ENCODE data around the gene BEAN1. TPM values are rescaled to one million over a fixed set of nuclear protein-coding genes. Genes with fewer than 3 reads are reported as not detected.

BEAN1 gene
- total RNA-seq, 1 experiment from 2014 or later, result 0.61 TPM

GRCh38 chr16:66484453-66485213 lies 57.5 kb downstream of the BEAN1 start:
- Histone ChIP-seq H3K27me3 (ENCODE audit: insufficient read depth, low read length) (no peaks in the 10 kb centered on the region), H3K9me3 (ENCODE audit: control insufficient read depth in 1 of 2, insufficient read depth in 1 of 2, low read depth in 1 of 2, low read length in 2 of 2) (no peaks in the 10 kb centered on the region), H3K9me2 (ENCODE audit: insufficient read depth) (no peaks in the 10 kb centered on the region), H4K20me1 (ENCODE audit: insufficient read depth) (no peaks in the 10 kb centered on the region), H3K36me3 (ENCODE audit: control insufficient read depth in 1 of 2, insufficient read depth in 2 of 2, low read length in 2 of 2) (no peaks in the 10 kb centered on the region), H3K4me3 (replicated peaks in 1 of 2; ENCODE audit: low read depth in 1 of 2, low read length in 2 of 2) (no peak overlapping the region), H3K9ac (ENCODE audit: low read length) (no peak overlapping the region), H3K4me1 (ENCODE audit: control insufficient read depth in 1 of 2, insufficient read depth in 2 of 2, low read length in 2 of 2) (peaks cover 0 to 9% of the 10 kb centered on the region in 2 experiments; a peak in 2 of 4 replicates), H2AFZ (ENCODE audit: low read depth, low read length, poor library complexity, severe bottlenecking) (no peak overlapping the region), H3K79me2 (ENCODE audit: insufficient read depth, low read length) (no peaks in the 10 kb centered on the region), H3K27ac (ENCODE audit: low read depth, low read length) (no peak overlapping the region), H3K4me2 (ENCODE audit: low read length) (no peak overlapping the region)
- no peak for DNase-seq (ENCODE audit: low read depth, low spot score)
- ChIA-PET CTCF (interaction anchor here (1.0 kb wide), 1 partner anchor 78 kb away, joined by 5 read pairs; no protein-coding TSS in a partner anchor), POLR2A (no interaction called here), RAD21 (ENCODE audit: low non-redundant PET in 1 of 2, low total read pairs in 2 of 2, uncharacterized antibody in 2 of 2, unreplicated experiment in 2 of 2) (no interaction called here)
- intact Hi-C loops (cut with micrococcal nuclease), result loop anchor here (5.0 kb wide), 2 partner anchors 127 to 142 kb away; no protein-coding TSS in a partner anchor
- BruUV-seq (replicated peaks), result no TSS peak
- peak; percentile 22; the same call in 1 of the 2 replicates for TF ChIP-seq RAD21 (IDR thresholded peaks at IDR 0.05; ENCODE audit: low read depth)
- TF ChIP-seq, protein P1, sequence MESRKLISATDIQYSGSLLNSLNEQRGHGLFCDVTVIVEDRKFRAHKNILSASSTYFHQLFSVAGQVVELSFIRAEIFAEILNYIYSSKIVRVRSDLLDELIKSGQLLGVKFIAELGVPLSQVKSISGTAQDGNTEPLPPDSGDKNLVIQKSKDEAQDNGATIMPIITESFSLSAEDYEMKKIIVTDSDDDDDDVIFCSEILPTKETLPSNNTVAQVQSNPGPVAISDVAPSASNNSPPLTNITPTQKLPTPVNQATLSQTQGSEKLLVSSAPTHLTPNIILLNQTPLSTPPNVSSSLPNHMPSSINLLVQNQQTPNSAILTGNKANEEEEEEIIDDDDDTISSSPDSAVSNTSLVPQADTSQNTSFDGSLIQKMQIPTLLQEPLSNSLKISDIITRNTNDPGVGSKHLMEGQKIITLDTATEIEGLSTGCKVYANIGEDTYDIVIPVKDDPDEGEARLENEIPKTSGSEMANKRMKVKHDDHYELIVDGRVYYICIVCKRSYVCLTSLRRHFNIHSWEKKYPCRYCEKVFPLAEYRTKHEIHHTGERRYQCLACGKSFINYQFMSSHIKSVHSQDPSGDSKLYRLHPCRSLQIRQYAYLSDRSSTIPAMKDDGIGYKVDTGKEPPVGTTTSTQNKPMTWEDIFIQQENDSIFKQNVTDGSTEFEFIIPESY (IDR thresholded peaks at IDR 0.05; ENCODE audit: extremely low read depth, insufficient replicate concordance, low read length), result no peak
- no peak for ATAC-seq

GRCh38 chr16:66485376-66485775 lies 58.3 kb downstream of the BEAN1 start:
- ChIA-PET RAD21 (ENCODE audit: low non-redundant PET in 1 of 2, low total read pairs in 2 of 2, uncharacterized antibody in 2 of 2, unreplicated experiment in 2 of 2) (no interaction called here), CTCF (interaction anchor here (1.0 to 1.7 kb wide), 2 partner anchors 10 to 79 kb away, joined by 4 to 5 read pairs; no protein-coding TSS in a partner anchor)
- H3K9me2 ChIP-seq (ENCODE audit: insufficient read depth), result no peaks in the 10 kb centered on the region

More at GRCh38 chr16:66485376-66485775, 58.3 kb downstream of the BEAN1 start:
- no peak overlapping the region for H3K9ac ChIP-seq (ENCODE audit: low read length)
- H3K4me2 ChIP-seq (ENCODE audit: low read length), result no peak overlapping the region
- no TSS peak for BruUV-seq (replicated peaks)
- no peaks in the 10 kb centered on the region for H3K79me2 ChIP-seq (ENCODE audit: insufficient read depth, low read length)
- no peak overlapping the region for H2AFZ ChIP-seq (ENCODE audit: low read depth, low read length, poor library complexity, severe bottlenecking)
- TF ChIP-seq RAD21 (IDR thresholded peaks at IDR 0.05; ENCODE audit: low read depth), result no peak
- no peak for TF ChIP-seq SP1 (IDR thresholded peaks at IDR 0.05; ENCODE audit: low read depth)
- TF ChIP-seq, protein P2, sequence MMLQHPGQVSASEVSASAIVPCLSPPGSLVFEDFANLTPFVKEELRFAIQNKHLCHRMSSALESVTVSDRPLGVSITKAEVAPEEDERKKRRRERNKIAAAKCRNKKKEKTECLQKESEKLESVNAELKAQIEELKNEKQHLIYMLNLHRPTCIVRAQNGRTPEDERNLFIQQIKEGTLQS (IDR thresholded peaks at IDR 0.05), result no peak
- TF ChIP-seq POLR2A (IDR thresholded peaks at IDR 0.05; ENCODE audit: borderline replicate concordance, extremely low read depth, insufficient read depth, insufficient read length), result no peak
- no peak for TF ChIP-seq ZFX (IDR thresholded peaks at IDR 0.05)
- no peak for TF ChIP-seq TCF7L2 (IDR thresholded peaks at IDR 0.05; ENCODE audit: borderline replicate concordance, extremely low read depth, insufficient read depth, insufficient read length)
- TF ChIP-seq, protein P1 (IDR thresholded peaks at IDR 0.05; ENCODE audit: extremely low read depth, insufficient replicate concordance, low read length), result no peak
- H3K27me3 ChIP-seq (ENCODE audit: insufficient read depth, low read length), result no peaks in the 10 kb centered on the region
- H3K4me3 ChIP-seq (replicated peaks in 1 of 2; ENCODE audit: low read depth in 1 of 2, low read length in 2 of 2), result no peak overlapping the region
- H3K27ac ChIP-seq (ENCODE audit: low read depth, low read length), result no peak overlapping the region
- no peaks in the 10 kb centered on the region for H3K9me3 ChIP-seq (ENCODE audit: control insufficient read depth in 1 of 2, insufficient read depth in 1 of 2, low read depth in 1 of 2, low read length in 2 of 2)
- no peak for ATAC-seq
- no peaks in the 10 kb centered on the region for H4K20me1 ChIP-seq (ENCODE audit: insufficient read depth)
- intact Hi-C loops (cut with micrococcal nuclease), result no loop called here
- H3K4me1 ChIP-seq (ENCODE audit: control insufficient read depth in 1 of 2, insufficient read depth in 2 of 2, low read length in 2 of 2), result peaks cover 0 to 9% of the 10 kb centered on the region in 2 experiments; a peak in 2 of 4 replicates
- no peak for DNase-seq (ENCODE audit: low read depth, low spot score)
- POLR2A ChIA-PET, result no interaction called here
- no peaks in the 10 kb centered on the region for H3K36me3 ChIP-seq (ENCODE audit: control insufficient read depth in 1 of 2, insufficient read depth in 2 of 2, low read length in 2 of 2)

Measured in HCT116 (cell line).